ENCODE data around the gene CLCF1. TPM values are rescaled to one million over a fixed set of nuclear protein-coding genes. Genes with fewer than 3 reads are reported as not detected.

The CLCF1 gene
- total RNA-seq, 1 donor from 2014 or later = 1.6 TPM

DNA sequence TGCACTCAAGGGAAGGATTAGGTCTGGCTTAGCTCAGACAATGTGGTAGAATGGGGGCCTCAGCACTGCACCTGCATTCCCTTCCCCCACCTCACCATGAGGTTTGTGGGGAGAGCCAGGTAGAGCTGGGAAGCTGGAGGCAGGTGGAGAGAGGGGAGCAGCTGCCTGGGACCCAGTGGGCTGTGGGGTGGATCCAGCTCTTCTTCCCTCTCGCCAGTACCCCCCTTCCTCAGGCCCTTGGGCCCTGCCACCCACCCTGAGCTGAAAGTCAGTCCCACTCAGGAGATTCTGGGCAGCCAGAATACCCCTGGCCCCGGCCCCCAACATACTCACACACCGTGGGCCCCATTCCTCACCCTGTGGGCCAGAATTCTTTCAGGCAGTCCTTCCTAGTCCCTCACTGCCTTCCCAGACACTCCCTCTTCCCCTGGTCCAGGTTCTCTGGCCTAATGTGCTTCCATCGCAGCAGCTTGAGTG lies 17.0 kb downstream of the CLCF1 start:
- ATAC-seq = no peak

DNA sequence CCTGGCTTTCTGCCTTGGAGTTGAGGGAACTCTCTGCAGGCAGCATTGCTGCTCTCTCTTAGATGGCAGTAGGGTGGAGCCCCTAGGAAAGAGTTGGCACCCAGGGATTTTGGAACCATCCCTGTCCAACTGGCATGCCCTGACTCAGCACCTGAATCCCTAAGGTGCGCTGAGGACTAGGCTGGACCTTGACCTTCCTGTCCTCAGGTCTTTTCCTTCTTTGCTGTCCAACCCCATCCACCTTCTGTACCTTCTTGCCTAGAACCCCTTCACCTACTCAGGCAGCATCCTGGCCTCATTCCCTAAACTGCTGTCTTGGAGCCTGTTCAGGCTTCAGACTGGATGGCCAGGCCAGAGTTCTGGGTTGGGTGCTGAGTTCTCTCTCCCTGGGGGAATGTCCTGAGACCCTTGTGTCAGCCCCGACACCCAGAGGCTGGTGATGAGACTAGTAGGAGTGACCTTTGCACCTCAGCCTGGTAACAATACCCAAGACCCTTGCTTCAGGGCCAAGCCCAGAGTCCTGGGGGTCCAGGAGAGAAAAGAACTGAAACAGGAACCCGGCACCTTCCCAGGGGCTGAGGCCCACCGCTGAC lies 17.5 kb downstream of the CLCF1 start:
- ATAC-seq = no peak

DNA sequence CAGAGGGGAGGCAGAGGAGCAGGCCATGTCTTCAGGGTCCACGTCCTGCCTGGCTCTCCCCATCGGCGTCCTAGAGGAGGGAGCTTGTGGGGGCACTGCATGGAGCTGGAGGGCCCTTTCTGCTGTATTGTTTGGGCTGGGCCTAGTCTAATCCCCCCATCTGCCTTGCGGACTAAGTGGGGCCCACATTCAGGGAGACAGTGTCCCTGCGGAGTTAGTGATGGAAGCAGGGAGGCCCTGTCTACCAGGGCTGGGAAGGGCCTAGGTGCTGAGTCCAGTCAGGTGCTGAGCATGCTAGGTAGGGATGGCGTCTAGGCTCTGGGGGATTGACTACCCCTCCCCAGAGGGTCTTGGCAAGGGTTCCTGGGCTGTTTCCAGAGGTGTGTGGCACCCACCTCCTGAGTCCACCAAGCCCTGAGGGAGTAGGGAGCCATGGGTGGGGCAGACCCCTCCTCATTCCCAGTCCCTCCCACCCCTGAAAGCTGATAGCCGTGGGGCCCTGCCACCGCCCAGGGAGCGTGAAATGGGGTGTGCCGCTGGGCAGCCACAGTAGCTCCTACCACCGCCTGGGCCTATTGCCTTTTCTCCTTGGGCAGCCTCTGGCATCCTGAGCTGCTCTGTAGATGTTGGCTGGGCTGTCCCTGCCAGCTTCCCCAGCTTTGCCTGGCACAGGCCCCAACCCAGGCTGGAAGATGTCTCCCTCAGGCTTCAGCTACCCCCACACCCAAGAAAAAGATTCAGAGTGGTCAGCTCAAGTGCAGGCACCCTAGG lies 18.2 kb downstream of the CLCF1 start:
- ATAC-seq = no peak

DNA sequence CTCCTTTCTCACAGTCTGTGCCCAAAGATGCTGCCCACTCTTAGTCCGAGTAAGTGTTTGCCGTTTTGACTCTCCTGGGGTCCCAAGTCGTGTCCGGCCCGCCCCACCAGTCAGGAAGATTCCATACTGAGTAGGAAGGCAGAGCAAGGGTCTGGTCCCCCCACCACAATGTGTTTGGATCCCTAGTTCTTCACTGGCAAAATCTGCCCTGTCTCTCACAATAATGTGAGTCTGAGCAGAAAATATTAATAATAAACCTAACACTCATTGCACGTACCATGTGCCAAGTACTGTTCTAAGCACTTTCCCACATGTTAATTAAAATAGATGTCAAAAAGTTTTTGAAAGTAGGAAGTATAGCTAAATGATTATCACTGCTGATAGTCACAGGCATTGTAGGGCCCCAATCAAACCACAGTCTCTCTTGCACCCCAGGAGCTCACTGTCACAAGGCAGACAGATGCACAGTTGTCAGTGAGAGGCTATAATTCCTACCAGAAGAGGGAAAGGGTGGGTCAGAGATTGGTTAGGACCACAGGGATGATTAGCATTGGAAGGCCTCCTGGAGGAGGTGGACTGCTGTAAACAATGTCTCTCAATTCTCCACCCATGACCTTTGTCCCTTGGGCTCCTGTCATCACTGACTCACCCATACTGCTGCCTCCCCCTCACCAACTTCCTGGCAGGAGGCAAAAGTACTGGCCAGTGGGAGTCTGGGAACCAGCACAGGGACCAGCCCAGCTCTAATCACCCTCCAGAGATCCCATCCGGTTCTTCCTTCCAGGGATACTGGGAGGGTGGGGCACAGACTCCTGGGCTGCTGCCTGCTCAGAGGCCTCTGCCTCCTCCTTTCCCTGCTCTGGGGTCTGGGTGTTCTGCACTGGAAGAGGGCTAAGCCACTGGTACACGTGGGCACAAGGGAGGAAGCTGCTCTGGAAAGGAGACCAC lies 19.0 kb downstream of the CLCF1 start:
- ATAC-seq = peak; percentile 41

DNA sequence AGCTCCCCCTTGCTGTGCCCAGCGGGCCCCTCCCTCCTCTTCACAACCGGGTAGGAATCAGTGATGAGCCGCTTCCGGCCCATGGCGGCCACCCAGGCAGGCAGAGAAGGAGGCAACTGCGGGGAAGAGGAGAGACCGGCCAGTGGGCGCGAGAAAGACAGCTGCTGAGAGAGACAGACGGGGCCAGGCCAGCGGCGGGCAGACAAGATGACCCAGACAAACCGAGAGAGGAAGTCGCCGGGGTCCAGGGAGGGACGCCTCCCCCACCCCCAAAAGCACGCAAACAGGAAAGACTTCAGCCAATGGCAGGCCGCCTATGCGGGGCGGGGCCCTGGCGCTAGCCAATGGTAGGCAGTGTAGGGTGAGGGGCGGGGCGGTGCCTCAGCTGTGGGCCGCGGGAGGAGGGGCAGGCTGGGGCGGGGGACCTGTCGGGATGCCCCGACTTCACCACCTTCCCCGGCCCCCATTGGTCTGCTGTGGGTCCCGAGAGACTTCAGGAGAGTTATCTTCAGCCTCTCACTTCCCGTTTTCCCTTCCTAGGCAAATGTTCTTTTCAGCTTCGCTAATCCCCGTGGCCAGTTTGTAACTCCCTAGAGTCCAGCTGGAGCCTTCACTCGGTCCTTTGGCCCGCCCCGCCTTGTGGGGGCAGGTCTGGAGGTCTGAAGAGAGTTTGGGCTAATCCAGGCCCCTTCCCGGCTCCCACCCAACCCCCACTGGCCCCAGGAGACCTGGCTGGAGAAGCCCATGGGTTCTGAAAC lies 19.9 kb downstream of the CLCF1 start, which contains the start of gene POLD4:
TSS of gene POLD4 (minus strand) at position 230 of the 758 bp plus-strand sequence. CDS start at position 83, 147 bp downstream.
- peak; percentile 86 for ATAC-seq

DNA sequence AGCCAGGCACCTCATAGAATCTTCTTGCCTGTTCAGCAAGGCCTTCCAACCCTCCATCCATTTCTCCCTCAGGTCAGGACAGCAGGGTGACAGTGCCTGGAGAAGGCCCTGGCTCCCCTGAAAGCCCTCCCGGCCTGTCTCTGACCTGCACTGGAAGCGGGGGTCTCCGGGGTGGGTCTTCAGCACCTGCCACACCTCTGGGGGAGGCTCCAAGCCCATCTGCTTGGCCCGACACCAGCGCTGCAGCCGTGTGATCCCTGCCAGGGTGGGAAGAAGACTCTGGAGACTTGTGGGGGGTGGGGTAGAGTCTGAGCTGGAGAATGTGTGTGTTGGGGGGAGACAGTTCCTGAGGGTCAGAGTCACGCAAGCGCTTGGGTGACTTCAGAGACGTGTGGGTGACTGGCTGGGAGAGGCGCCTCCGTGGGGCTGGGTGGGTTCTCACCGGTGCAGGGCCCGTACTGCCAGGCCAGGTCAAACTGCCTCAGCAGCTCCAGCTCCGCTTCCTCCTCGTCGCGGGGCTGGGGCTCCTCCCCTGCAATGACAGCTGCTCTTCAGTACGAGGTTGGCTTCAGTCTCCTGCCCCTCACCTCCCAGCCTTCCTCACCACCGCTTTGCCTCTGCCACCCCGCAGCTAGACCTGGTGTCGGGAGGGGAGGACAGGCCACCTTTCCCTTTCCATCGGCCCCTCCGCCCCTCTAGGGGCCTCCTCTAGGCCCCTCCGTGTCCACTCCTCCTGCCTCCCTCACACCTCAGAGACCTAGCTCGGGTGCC lies 20.7 kb downstream of the CLCF1 start:
- peak; percentile 47 for ATAC-seq

DNA sequence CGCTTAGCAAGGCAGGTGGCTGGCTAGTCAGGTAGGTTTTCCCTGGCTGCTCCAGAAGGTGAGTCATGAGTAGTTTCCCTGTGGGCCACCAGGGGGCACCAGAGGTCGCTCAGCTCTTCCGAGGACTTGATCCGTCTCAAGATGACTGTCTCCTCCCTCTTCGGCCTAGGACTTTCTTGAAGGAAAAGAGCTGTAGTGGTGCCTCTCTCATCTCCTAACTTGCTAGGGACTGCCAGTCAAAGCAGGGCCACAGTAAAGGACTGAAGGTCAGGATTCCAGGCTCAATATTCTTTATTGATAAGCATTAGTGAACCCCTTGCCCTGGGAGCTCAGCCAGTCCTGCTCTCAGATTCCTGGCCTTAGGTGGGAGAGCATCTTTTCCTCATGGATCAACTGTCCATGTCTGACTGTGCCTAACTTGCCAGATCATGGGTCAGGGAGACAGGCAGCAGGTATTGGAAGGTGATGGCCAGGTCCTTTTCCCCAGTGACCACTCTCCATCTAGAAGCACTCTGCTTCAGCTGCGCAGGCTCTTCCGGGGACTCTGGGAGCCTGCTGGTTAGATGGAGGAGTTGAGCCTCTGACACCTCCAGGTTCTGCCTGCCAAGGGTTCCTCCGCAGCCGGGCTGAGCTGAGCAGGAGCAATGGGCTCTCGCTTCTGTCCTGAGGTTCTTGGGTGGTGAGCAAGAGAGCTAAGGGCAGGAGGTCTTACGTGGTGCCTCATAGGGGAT lies 22.0 kb downstream of the CLCF1 start:
- ATAC-seq = peak; percentile 38

DNA sequence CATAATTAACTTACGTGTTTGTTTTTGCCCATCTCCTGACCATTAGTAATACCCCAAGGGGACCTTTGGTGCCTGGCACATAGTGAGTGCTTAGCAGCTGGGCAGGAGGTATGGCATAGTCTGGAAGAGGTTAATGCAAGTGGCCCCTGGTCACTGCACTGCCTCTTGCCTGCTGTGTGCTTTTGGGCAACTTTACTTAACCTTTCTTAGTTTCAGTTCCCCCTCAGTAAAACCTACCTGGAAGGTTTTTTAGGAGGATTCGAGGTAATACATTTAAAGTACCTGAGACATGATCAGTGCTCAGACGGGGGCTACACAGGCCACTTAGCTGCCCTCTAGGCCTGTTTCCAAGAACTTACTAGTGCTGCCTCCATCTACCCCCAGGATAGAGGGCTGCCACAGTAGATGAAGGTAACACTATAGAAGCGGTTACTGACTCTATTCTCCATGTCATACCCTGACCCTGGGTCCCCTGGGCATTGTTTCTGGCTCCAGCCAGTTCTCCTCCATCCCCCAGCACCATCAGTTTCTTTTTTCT lies 23.4 kb downstream of the CLCF1 start:
- ATAC-seq = no peak

DNA sequence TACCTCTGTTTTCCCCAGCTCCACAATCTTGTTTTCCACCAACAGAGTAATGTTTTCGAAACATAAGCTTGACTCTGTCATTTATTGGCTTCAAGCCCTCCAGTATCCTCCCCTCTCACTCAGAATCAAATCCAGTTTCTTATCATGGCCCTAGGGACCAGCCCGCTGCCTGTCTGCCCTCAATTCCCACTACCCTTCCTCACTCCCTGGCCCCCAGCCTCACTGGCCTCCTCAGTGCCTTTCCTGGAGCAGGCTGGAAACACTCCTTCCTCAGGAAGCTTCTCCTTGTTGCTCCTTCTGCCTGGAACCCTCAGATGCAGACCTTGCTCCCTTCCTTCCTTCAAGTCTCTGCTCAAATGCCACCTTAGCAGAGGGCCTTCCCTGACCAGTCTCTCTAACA lies 23.9 kb downstream of the CLCF1 start:
- no peak for ATAC-seq

DNA sequence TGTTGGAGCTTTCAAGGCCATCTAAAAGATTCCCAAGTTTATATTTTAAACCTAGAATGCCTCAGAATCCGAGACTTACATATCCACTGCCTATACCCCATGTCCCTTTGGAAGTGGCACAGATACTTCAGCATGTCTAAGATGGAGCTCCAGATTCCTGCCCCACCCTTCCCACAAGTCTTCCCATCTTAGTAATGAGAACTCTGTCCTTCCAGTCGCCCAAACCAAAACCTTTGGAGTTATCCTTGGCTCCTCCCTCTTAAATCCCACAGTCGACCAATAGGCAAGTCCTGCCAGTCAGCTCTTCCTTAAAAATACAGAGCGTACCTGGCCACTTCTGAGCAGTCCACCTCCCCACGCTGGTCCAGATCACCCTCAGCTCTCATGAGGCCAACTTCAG lies 24.4 kb downstream of the CLCF1 start:
- ATAC-seq = no peak

DNA sequence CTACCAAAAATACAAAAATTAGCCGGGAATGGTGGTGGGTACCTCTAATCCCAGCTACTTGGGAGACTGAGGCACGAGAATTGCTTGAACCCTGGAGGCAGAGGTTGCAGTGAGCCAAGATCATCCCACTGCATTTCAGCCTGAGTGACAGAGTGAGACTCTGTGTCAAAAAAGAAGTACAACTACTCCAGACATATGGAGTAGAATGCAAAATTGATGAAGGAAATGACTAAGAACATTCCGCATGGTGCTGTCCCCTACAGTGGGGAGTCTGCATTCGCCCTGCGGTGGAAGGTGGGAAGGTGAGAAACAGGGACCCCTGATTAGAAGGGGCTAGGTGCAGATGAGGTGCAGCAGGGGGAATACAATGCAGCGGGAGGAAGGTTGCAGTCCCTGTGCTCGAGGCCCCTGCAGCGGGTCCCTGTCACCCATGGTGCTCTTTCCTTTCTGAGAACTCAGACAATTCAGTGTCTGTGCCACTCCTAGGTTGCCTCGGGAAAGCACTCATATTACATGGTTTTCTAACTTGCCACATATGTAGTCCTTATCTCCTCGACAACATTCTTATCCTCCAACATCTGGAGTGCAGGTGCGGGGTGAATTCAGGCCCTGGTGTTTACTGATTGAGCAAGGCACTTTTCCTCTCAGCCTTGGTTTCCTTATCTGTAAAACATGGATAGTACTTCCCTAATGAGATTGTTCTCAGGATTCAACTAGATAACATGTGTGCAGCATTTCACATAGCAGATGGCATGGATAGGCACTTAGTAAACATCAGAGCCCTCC lies 25.2 kb downstream of the CLCF1 start:
- ATAC-seq = no peak

DNA sequence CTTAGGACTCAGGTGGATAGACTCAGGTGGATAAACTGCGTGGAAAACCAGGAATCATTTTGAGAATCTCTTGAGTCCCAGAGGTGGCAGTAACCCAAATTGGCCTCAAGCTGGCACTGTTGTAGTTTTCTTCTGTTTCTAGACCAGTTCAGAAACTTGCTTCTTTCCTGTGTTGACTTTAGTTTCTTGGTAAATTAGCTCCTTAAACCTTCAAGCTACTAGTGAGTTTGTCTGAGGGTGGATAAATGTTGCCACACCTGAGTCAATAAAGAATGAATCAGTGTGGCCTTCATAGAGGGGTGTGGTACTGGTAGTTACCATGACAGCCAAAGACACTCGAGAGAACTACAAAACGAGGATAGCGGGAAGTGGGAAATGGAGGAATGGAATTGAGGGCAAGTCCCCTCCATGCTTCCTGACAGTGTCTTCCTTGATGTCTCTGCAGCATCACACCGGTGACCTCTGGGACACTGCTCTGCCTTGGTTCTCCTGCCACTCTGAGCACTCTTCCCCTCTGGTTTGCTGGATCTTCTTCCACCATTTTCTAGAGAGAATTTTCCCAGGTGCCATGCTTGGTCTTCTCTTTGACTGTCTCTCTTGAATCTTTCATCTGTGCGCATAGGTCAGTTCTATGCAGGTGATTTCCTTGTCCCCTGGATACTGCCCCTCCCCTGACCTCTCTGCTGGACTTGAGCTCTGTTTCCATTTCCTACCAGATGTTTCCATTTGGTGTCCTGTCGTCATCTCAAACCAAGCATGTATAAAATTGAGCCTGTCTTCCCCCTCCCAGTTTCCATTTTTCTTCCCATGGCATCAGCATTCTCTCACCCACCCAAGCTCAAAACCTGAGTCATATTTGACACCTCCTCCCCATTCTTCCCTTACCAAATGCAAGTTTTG lies 27.2 kb downstream of the CLCF1 start:
- ATAC-seq = peak; percentile 95

DNA sequence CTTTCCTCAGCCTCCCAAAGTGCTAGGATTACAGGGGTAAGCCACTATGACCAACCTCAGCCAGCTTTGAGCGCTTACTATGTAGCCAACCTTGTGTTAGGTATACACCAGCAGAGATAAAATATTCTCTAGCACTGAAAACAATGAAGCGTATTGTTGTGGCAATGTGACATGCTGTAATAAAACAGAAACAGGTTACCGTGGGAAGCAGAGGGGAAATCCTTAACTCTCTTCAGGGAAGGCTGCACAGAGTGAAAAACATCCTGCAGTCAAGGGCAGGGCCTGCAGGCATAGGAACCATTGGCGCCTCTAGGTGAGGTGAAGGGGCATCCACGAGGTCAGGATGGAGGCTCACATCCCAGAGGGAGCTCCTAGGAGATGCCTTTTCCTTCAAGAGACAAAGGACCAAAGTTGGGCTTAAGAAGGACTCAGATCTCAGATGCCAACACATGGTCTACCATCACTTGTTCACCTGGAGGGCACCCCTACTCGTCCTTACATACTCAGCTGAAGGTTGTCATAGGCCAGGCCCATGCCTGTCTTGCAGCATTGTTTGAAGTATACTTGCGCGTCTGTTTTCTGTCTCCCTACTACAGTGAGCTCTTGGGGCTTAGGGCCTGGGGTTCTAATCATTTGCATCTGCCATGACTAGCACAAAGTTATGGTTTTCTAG lies 28.0 kb downstream of the CLCF1 start:
- peak; percentile 51 for ATAC-seq

DNA sequence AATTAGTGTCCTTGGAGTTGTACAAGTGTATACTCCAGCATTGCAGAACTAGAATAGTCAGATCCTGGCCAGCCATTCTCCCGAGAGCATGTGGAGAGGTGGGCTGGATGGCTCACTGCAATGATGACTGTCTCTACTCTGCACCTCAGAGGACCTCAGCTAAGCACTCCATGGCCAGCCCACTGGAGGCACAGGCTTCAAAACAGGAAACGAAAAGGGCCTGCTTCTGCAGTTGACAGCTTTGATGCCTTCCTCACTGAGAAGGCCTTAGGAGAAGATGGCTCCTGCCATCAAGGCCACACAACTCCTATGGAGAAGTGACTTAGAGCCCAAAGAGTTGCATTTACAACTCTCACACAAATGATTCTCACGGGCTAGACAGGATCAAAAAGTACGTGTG lies 29.1 kb downstream of the CLCF1 start:
- no peak for ATAC-seq

DNA sequence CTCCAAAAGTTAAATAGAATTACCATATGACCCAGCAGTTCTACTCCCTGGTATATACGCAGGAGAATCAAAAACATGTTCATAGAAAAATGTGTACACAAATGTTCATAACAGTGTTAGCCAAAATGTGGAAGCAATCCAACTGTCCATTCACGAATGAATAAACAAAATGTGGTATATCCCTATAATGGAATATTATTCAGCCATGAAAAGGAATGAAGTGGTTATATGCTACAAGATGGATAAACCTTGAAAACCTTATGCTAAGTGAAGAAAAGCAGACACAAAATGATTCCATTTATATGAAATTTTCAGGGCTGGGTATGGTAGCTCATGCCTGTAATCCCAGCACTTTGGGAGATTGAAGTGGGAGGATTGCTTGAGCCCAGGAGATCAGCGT lies 36.1 kb downstream of the CLCF1 start:
- no peak for ATAC-seq

DNA sequence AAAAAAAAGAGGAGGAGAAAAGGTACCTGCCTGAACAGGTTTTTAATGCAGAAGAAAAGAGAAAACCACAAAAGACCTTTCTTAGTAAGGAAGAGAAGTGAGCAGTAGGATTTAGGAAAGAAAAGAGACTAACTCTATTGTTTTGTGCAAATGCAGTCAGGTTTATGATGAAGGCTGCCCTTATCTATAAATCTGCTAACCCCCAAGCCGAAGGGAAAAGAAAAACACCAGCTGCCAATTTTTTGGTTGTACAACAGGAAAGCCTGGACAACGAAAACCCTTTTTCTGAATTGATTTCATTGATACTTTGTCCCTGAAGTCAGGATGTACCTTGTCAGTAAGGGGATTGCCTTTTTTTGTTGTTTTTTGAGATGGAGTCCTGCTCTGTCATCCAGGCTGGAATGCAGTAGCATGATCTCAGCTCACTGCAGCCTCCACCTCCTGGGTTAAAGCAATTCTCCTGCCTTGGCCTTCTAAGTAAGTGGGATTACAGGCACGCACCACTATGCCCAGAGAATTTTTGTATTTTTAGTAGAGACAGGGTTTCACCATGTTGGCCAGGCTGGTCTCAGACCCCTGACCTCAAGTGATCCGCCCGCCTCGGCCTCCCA lies 41.2 kb downstream of the CLCF1 start:
- ATAC-seq = no peak

DNA sequence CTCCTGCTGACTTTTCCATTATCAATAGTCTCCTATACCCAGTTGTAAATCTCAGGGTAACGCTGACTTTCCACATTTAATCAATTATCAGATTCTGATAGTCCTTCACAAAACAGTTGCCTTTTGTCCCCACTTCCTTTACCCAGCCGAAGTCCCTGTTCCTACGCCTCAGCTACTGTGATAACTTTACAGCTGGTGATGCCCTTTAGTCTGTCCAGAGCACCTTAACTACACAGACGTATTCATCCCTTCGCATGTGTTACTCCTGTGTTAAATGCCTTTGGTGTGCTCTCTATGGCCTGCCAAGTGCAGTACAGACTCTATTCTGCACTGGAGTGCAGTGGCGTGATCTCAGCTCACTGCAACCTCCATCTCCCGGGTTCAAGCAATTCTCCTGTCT lies 49.9 kb downstream of the CLCF1 start:
- no peak for ATAC-seq

All from esophagus mucosa (tissue), 1 donor.